ENCODE measurements around the gene ZDHHC14.

Gene ZDHHC14

GRCh38 chr6:157647261-157647915 is 266.4 kb downstream of the ZDHHC14 start:
- no peak for TF ChIP-seq CTCF (IDR thresholded peaks at IDR 0.05; ENCODE audit: extremely low read depth, missing control alignments)
- DNase-seq (ENCODE audit: low spot score): no peak

GRCh38 chr6:157648561-157648960 is 267.6 kb downstream of the ZDHHC14 start:
- TF ChIP-seq CTCF (IDR thresholded peaks at IDR 0.05; ENCODE audit: extremely low read depth, missing control alignments): no peak
- DNase-seq (ENCODE audit: low spot score): no peak

- DNase-seq (ENCODE audit: low spot score): no peak
Observed at GRCh38 chr6:157649311-157650260, 268.6 kb downstream of the ZDHHC14 start.

GRCh38 chr6:157650261-157650640 is 269.3 kb downstream of the ZDHHC14 start:
- TF ChIP-seq CTCF (IDR thresholded peaks at IDR 0.05; ENCODE audit: extremely low read depth, missing control alignments): no peak
- no peak for DNase-seq (ENCODE audit: low spot score)

More at GRCh38 chr6:157649311-157650260, 268.6 kb downstream of the ZDHHC14 start:
- TF ChIP-seq CTCF (IDR thresholded peaks at IDR 0.05; ENCODE audit: extremely low read depth, missing control alignments): no peak

GRCh38 chr6:157650801-157651200 is 269.8 kb downstream of the ZDHHC14 start:
- no peak for TF ChIP-seq CTCF (IDR thresholded peaks at IDR 0.05; ENCODE audit: extremely low read depth, missing control alignments)
- DNase-seq (ENCODE audit: low spot score): no peak

- TF ChIP-seq CTCF (IDR thresholded peaks at IDR 0.05; ENCODE audit: extremely low read depth, missing control alignments): no peak
- DNase-seq (ENCODE audit: low spot score): no peak
Observed at GRCh38 chr6:157651731-157652490, 270.9 kb downstream of the ZDHHC14 start.
